ENCODE measurements around the gene SPTAN1.

GRCh38 chr9:128600099-128600498 is 47.7 kb downstream of the SPTAN1 start:
- TF ChIP-seq CTCF (IDR thresholded peaks at IDR 0.05) (no peak), POLR2A (IDR thresholded peaks at IDR 0.05) (no peak)
